OCI-LY1 (cell line): Measurements from ENCODE around the gene LZTR1.

Source experiments
- H2AFZ ChIP-seq: fragments of 200-600 bp; sonication (generic), shearing (Covaris generic); 2 replicates; pipeline ENCODE4 v1.6.0; 2014; ENCODE audit warnings: antibody characterized with exemption, mild to moderate bottlenecking, low read length
- H3F3A ChIP-seq: fragments of 200-600 bp; sonication (generic), shearing (Covaris generic); 2 replicates; pipeline ENCODE4 v1.6.0; 2014; ENCODE audit warnings: mild to moderate bottlenecking, antibody characterized with exemption, low read length, moderate library complexity; ENCODE audit not compliant: insufficient read depth
- H3K27ac ChIP-seq: fragments of 200-600 bp; sonication (generic); 2 replicates; pipeline ENCODE4 v1.5.1; 2014; ENCODE audit warnings: low read length, mixed run types, mild to moderate bottlenecking, low read depth; ENCODE audit not compliant: poor library complexity, severe bottlenecking
- H3K27me3 ChIP-seq: fragments of 200-600 bp; sonication (generic); 2 replicates; pipeline ENCODE4 v1.6.0; 2014; ENCODE audit warnings: antibody characterized with exemption, mild to moderate bottlenecking, low read length, moderate library complexity; ENCODE audit not compliant: insufficient read depth
- H3K36me3 ChIP-seq: fragments of 200-600 bp; sonication (generic); 2 replicates; pipeline ENCODE4 v1.6.1; 2014; ENCODE audit warnings: mild to moderate bottlenecking, antibody characterized with exemption, low read length, moderate library complexity, mixed read lengths; ENCODE audit not compliant: insufficient read depth
- H3K4me1 ChIP-seq: fragments of 200-600 bp; sonication (generic); 2 replicates; pipeline ENCODE4 v1.5.1; 2014; ENCODE audit warnings: mild to moderate bottlenecking, low read length, moderate library complexity; ENCODE audit not compliant: insufficient read depth, severe bottlenecking
- H3K4me2 ChIP-seq: fragments of 200-600 bp; sonication (generic), shearing (Covaris generic); 2 replicates; pipeline ENCODE4 v1.6.1; 2014; ENCODE audit warnings: low read length
- H3K4me3 ChIP-seq: fragments of 200-600 bp; sonication (generic); 2 replicates; pipeline ENCODE4 v1.5.1; 2014; ENCODE audit warnings: low read length, low read depth, mild to moderate bottlenecking, mixed read lengths; ENCODE audit not compliant: poor library complexity, severe bottlenecking
- H3K79me2 ChIP-seq: fragments of 200-600 bp; shearing (Covaris generic); 2 replicates; pipeline ENCODE4 v1.6.1; 2016; ENCODE audit warnings: mixed run types, low read length, mixed read lengths; ENCODE audit not compliant: insufficient read depth
- H3K9ac ChIP-seq: fragments of 200-600 bp; sonication (generic), shearing (Covaris generic); 2 replicates; pipeline ENCODE4 v1.6.1; 2014; ENCODE audit warnings: mild to moderate bottlenecking, low read length, mixed read lengths
- H3K9me2 ChIP-seq: fragments of 200-600 bp; sonication (generic), shearing (Covaris generic); 2 replicates; pipeline ENCODE4 v1.6.1; 2014; ENCODE audit warnings: low read depth, mild to moderate bottlenecking, low read length, mixed read lengths
- H3K9me3 ChIP-seq: fragments of 200-600 bp; shearing (Covaris generic); 2 replicates; pipeline ENCODE4 v1.6.1; 2014; ENCODE audit warnings: low read length, mixed read lengths
- H4K20me1 ChIP-seq: fragments of 200-600 bp; sonication (generic), shearing (Covaris generic); 2 replicates; pipeline ENCODE4 v1.6.0; 2016; ENCODE audit warnings: mild to moderate bottlenecking, low read length; ENCODE audit not compliant: insufficient read depth
- CTCF ChIP-seq: fragments of 200-600 bp; sonication (generic), shearing (Covaris generic); IDR thresholded peaks from 2 replicates; pipeline ENCODE4 v1.5.1; 2017; ENCODE audit warnings: mild to moderate bottlenecking, antibody characterized with exemption, low read length, moderate library complexity, mixed read lengths
- EZH2 ChIP-seq: fragments of 200-600 bp; sonication (generic), shearing (Covaris generic); IDR thresholded peaks from 2 replicates; pipeline ENCODE4 v1.8.0; 2017; ENCODE audit warnings: borderline replicate concordance, mixed run types, mild to moderate bottlenecking, antibody characterized with exemption, low read length, moderate library complexity, mixed read lengths

The LZTR1 gene

GRCh38 chr22:21043860-21044535 lies 61.9 kb downstream of the LZTR1 start:
- Histone ChIP-seq H3K79me2 (no peaks in the 10 kb centered on the region), H3K9me2 (no peaks in the 10 kb centered on the region), H3K4me2 (no peak overlapping the region), H3K9me3 (no peaks in the 10 kb centered on the region), H3K4me3 (no peak overlapping the region), H3K27ac (no peak overlapping the region), H3K36me3 (no peaks in the 10 kb centered on the region), H3K4me1 (peaks cover 6% of the 10 kb centered on the region), H3K27me3 (no peaks in the 10 kb centered on the region), H2AFZ (no peak overlapping the region), H3F3A (no peaks in the 10 kb centered on the region), H3K9ac (no peak overlapping the region), H4K20me1 (no peaks in the 10 kb centered on the region)
- TF ChIP-seq EZH2 (no peak), CTCF (no peak)

- Histone ChIP-seq H3K79me2 (no peaks in the 10 kb centered on the region), H4K20me1 (no peaks in the 10 kb centered on the region), H3K27ac (no peak overlapping the region), H3K27me3 (no peaks in the 10 kb centered on the region), H3K4me3 (peak overlapping the region; percentile 61), H3K4me1 (peaks cover 6% of the 10 kb centered on the region), H3K4me2 (peak overlapping the region; percentile 91), H3K9me2 (no peaks in the 10 kb centered on the region), H2AFZ (no peak overlapping the region), H3K9ac (no peak overlapping the region), H3K9me3 (no peaks in the 10 kb centered on the region), H3K36me3 (no peaks in the 10 kb centered on the region), H3F3A (no peaks in the 10 kb centered on the region)
- TF ChIP-seq CTCF: no peak
- no peak for TF ChIP-seq EZH2
These were observed 63.0 kb downstream of the LZTR1 start for GRCh38 chr22:21044931-21045584.

DNA sequence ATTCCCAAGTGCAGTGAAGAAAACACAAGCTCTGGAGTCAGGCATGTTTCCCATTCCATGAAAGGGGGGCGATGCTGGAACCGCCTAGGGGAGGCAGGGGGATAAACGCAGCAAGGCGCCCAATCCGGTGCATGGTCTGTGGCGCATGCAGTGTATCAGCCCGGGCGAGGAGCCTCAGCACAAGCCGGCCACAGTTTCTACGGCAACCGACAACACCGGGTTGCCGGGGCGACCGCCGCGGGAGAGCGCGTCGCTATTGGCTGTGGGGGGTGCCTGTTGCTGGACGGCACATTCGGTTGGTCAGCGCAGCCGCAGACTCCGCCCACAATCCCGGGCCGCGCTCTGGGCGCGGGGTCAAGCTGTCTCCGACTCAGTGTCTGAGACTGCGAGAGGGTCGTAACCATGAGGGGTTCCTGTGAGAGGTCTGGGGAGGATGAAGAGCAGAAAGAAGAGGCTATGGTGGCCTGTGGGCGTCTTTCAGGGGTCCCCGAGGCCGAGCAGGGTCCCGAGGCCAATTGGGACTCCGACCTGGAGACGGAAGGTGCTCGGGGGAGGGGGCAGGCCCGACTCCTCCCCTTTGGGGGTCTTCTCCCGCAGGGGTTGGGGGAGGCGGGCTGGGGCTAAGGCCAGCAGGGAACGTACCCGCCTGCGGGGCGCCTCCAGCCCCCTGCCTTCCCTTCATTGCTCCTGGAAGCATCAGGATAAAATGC lies 63.6 kb downstream of the LZTR1 start, which contains the start of gene LRRC74B:
LRRC74B (plus strand) TSS at position 362 of the 710 bp plus-strand sequence; CDS start at position 403, 41 bp downstream.
- H3K27me3 ChIP-seq: no peaks in the 10 kb centered on the region
- H3K79me2 ChIP-seq: no peaks in the 10 kb centered on the region
- H3K9me2 ChIP-seq: no peaks in the 10 kb centered on the region
- no peaks in the 10 kb centered on the region for H3K36me3 ChIP-seq
- no peaks in the 10 kb centered on the region for H3K9me3 ChIP-seq
- H3K27ac ChIP-seq: no peak within 1 kb of the TSS
- no peaks in the 10 kb centered on the region for H4K20me1 ChIP-seq
- TF ChIP-seq EZH2: no peak
- no peak for TF ChIP-seq CTCF
- peaks cover 6% of the 10 kb centered on the region for H3K4me1 ChIP-seq
- H3K4me3 ChIP-seq: peak within 1 kb of the TSS; percentile 61
- H3K4me2 ChIP-seq: peak within 1 kb of the TSS; percentile 91
- H3F3A ChIP-seq: no peaks in the 10 kb centered on the region
- H3K9ac ChIP-seq: no peak within 1 kb of the TSS
- no peak within 1 kb of the TSS for H2AFZ ChIP-seq
